ENCODE data around the gene MED9.

DNA sequence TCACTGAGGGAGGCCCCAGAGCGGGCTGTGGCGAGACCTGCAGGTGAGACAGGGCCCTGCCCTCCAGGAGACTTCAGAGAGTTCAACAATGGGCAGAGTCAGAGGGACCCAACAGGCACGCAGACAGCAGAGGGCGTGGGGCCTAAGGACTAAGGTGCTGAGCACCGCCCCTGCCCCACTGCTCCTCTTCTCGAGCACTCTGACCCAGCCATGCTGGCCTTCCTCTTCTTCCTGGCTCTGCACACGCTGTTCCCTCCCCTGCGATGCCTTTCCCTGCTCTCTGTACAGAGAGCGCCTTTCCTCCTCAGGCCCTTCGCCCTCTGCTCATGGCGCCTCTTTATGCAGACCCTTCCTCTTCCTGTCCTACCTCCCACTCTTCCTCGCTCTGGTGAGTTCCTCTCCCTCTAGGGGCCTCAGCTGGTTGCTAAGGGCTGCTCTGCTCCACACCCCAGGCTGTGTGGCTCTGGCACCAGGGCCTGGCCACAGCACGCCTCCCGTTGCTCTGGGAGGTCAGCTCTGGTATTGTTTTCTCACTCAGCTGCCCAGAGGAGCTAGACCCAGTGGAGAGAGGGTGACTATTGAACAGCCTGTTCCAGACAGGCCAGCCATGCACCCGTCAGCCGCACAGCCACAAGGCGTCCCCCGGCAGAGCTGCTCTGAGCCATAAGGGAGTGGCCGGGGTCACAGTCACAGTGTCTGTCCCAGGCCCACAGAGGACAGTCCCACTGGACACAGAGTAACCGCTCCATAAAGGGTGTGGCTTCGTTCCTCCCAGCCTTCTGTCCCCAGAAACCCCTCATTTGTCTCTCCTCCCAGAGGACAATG lies 33.0 kb downstream of the MED9 start:
- no peak for TF ChIP-seq CTCF (IDR thresholded peaks at IDR 0.05)
- no peak for TF ChIP-seq POLR2A (IDR thresholded peaks at IDR 0.05)
